Stimulated activated naive CD8-positive, alpha-beta T cell treated with anti-CD3 and anti-CD28 coated beads, Interleukin-15, amount 100 ng/mL, for 72 hours (primary cell): Measurements from ENCODE around the gene LRRC8E.
"Not testable (repeated sequence)": the region's sequence is repeated elsewhere in the genome, so short reads cannot be mapped to it uniquely, and the experiment has no call there.

Experiments used
- ATAC-seq: fragments of 150-1000 bp; cut with Tn5 transposase; 2 replicates; pipeline ENCODE4 v1.10.0; 2021; ENCODE audit warnings: mild to moderate bottlenecking, moderate library complexity
- DNase-seq, 2 donors: peaks; one replicate each; pipeline ENCODE4 v3.0.0; 2021 to 2022
- H3K27ac Mint-ChIP-seq, 2 donors: one replicate each; pipeline ENCODE4 v1.8.0; 2022; ENCODE audit warnings: mild to moderate bottlenecking in 2 of 2, mixed read lengths in 2 of 2, moderate library complexity in 2 of 2
- H3K27me3 Mint-ChIP-seq: one replicate; pipeline ENCODE4 v1.8.0; 2022; ENCODE audit warnings: mixed read lengths
- H3K4me1 Mint-ChIP-seq: one replicate; pipeline ENCODE4 v1.8.0; 2022; ENCODE audit warnings: mild to moderate bottlenecking, mixed read lengths
- H3K4me3 Mint-ChIP-seq, 2 donors: one replicate each; pipeline ENCODE4 v1.8.0; 2022; ENCODE audit warnings: mild to moderate bottlenecking in 2 of 2, mixed read lengths in 2 of 2, moderate library complexity in 1 of 2
- H3K9me3 Mint-ChIP-seq, 2 donors: one replicate each; pipeline ENCODE4 v1.8.0; 2022; ENCODE audit warnings: mixed read lengths in 2 of 2

The LRRC8E gene

GRCh38 chr19:7914099-7914498 is 25.8 kb downstream of the LRRC8E start:
- Mint-ChIP-seq H3K27me3 (peaks cover 42% of the 10 kb centered on the region), H3K4me3 (no peak overlapping the region), H3K9me3 (no peaks in the 10 kb centered on the region), H3K27ac (no peak overlapping the region), H3K4me1 (peaks cover 35% of the 10 kb centered on the region)
- ATAC-seq, result no peak
- no peak for DNase-seq

GRCh38 chr19:7914598-7915045 is 26.3 kb downstream of the LRRC8E start, which contains the start of gene TGFBR3L:
Gene TGFBR3L (plus strand): TSS chr19:7914830.
- peaks cover 48% of the 10 kb centered on the region for H3K27me3 Mint-ChIP-seq
- ATAC-seq, result no peak
- no peak within 1 kb of the TSS for H3K27ac Mint-ChIP-seq
- H3K9me3 Mint-ChIP-seq, result no peaks in the 10 kb centered on the region
- H3K4me1 Mint-ChIP-seq, result peaks cover 40% of the 10 kb centered on the region
- peak within 1 kb of the TSS; percentile 68 to 77 for H3K4me3 Mint-ChIP-seq
- no peak for DNase-seq

DNA sequence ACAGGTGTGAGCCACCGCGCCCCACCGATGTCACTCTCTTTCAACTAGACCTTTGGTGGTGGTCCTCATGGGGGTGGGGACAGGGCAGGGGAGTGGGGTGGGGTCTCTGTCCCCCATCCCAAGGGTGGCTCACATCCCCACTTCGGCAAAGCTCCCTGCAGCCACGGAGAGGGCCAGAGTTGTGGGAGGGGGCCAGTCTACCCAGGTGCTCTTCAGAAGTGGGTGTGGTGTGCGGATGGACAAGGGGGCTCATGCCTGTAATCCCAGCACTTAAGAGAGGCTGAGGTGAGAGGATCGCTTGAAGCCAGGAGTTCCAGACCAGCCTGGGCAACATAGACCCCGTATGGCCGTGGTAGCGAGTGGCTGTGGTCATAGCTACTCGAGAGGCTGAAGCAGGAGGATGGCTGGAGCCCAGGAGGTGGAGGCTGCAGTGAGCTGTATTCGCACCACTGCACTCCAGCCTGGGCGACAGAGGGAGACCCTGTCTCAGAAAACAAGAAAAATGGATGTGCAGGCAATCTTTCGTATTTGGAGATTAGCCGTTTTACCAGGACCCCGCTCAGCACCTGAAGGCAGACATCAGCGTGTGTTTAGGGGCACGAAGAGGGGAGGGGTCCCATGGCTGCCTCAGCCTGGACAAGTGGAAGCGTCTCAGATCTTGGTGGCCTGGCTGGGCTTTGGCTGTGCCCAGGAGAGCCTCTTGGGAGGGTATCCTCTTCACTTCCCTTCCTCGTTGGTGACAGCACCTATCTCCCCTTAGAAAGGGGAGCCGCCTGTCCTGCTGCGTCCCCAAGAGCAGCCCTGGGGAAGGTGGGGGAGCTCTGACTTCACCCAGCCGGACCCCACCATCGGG is 27.2 kb downstream of the LRRC8E start:
- no peak for ATAC-seq
- peaks cover 53% of the 10 kb centered on the region for H3K27me3 Mint-ChIP-seq
- H3K4me1 Mint-ChIP-seq, result peaks cover 48% of the 10 kb centered on the region
- H3K27ac Mint-ChIP-seq, result no peak overlapping the region
- peak overlapping the region; percentile 68 to 77 for H3K4me3 Mint-ChIP-seq
- no peaks in the 10 kb centered on the region for H3K9me3 Mint-ChIP-seq
- DNase-seq, result no peak

DNA sequence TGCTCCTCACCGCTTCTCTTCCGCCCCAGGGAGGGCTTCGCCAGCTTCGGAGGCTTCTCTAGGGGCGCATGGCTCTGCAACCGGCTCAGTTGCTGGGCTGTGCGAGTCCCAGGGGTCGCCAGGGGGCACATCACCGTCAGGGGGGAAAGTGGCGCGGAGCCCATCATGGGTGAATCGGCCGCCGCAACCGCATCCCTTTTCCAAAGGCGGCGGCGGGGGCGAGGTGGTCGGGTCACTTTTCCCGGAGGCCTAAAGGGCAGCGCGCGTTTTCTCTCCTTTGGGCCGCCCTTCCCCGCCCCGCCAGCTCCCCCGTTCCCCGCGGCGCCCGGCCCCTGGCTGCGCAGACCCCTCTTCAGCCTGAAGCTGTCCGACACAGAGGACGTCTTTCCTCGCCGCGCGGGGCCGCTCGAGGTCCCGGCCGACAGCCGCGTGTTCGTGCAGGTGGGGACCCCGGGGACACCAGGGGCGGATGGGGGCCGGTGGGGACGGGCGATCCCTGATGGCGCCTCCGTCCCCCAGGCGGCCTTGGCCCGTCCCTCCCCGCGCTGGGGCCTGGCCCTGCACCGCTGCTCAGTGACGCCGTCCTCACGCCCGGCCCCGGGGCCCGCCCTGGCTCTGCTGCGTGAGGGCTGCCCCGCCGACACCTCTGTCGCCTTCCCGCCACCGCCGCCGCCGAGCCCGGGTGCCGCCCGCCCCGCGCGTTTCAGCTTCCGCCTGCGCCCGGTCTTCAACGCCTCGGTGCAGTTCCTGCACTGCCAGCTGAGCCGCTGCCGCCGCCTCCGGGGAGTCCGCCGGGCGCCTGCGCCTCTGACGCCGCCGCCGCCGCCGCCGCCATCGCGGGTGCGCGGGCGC is 28.0 kb downstream of the LRRC8E start:
- H3K4me1 Mint-ChIP-seq, result peaks cover 55% of the 10 kb centered on the region
- H3K27me3 Mint-ChIP-seq, result peaks cover 53% of the 10 kb centered on the region
- ATAC-seq (peak; percentile 34), DNase-seq (peak; percentile 64 to 69)
- peak overlapping the region in 1 of 2 donors; percentile 48 for H3K27ac Mint-ChIP-seq
- H3K9me3 Mint-ChIP-seq, result no peaks in the 10 kb centered on the region
- peak overlapping the region; percentile 68 to 77 for H3K4me3 Mint-ChIP-seq

GRCh38 chr19:7916955-7917266 is 28.6 kb downstream of the LRRC8E start:
- H3K27ac Mint-ChIP-seq, result peak overlapping the region; percentile 34 to 46
- DNase-seq (no peak), ATAC-seq (no peak)
- H3K4me1 Mint-ChIP-seq, result peaks cover 60% of the 10 kb centered on the region
- peaks cover 53% of the 10 kb centered on the region for H3K27me3 Mint-ChIP-seq
- H3K9me3 Mint-ChIP-seq, result no peaks in the 10 kb centered on the region
- H3K4me3 Mint-ChIP-seq, result peak overlapping the region; percentile 68 to 77

GRCh38 chr19:7917267-7918061 is 29.2 kb downstream of the LRRC8E start:
- Mint-ChIP-seq H3K9me3 (no peaks in the 10 kb centered on the region), H3K4me1 (peaks cover 64% of the 10 kb centered on the region), H3K27me3 (peaks cover 53% of the 10 kb centered on the region), H3K4me3 (peak overlapping the region; percentile 68 to 82), H3K27ac (peak overlapping the region; percentile 34 to 61)
- peak; percentile 61 for ATAC-seq
- DNase-seq, result peak; percentile 73

DNA sequence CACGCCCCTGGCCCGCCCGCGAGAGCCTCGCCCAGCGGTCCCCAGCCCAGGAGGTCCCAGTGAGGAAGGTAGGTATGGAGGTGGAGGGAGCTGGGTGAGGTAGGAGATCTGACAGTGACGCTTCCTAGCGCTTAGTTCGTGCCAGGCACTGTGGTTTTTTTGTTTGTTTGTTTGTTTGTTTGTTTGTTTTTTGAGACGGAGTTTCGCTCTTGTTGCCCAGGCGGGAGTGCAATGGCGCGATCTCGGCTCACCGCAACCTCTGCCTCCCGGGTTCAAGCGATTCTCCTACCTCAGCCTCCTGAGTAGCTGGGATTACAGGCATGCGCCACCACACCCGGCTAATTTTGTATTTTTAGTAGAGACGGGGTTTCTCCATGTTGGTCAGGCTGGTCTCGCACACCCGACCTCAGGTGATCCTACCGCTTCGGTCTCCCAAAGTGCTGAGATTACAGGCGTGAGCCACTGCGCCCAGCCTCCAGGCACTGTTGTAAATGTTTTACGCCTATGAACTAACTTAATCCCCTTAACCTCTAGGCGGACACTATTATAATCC is 29.8 kb downstream of the LRRC8E start:
- H3K27ac Mint-ChIP-seq, result peak overlapping the region in 1 of 2 donors; percentile 61
- not testable (repeated sequence) for H3K9me3 Mint-ChIP-seq, ATAC-seq, DNase-seq
- H3K27me3 Mint-ChIP-seq, result peaks cover 53% of the 10 kb centered on the region
- H3K4me1 Mint-ChIP-seq, result peaks cover 64% of the 10 kb centered on the region
- peak overlapping the region; percentile 68 to 82 for H3K4me3 Mint-ChIP-seq

- Mint-ChIP-seq H3K27me3 (peaks cover 53% of the 10 kb centered on the region), H3K27ac (no peak overlapping the region), H3K4me3 (peak overlapping the region; percentile 84 to 93), H3K4me1 (peaks cover 67% of the 10 kb centered on the region), H3K9me3 (no peaks in the 10 kb centered on the region)
- DNase-seq (no peak), ATAC-seq (no peak)
Measured at GRCh38 chr19:7918615-7919421, 30.5 kb downstream of the LRRC8E start.

DNA sequence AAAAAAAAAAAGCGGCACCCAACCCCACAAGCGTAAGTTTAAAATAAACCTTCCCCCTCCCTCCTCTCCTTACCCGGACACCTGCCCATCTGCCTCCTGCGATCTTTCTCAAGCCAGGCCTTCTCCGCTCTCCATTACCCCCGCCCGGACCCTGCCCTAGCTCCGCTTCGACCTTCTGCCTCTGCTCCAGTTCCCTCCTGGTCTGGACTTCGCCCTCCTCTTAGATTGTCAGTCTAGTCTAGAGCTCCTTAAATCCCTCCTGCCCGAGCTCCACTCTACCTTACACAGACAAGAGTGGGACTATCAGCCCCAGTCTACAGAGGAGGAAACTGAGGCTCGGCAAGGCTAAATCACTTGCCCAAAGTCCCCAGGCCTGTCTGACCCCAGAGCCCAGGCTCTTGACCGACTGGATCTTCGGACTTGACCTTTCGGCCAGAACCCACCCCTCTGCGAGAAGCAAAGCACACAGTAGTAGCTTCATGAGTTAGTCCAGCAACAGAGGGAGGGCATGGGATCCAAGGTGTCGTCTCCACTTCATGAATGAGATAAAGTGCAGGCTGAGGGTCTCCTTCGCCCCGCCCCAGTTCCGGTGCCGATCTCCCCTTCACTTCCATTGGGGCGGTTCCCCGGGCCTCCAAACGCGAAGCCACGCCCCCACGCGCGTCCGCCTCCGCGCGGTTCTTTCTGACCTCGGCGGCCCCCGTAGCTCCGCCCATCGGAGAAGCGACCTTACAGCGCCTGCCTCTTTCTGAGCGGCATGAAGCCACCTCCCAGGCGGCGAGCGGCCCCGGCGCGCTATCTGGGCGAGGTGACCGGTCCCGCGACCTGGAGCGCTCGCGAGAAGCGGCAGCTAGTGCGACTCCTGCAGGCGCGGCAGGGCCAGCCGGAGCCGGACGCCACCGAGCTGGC is 31.6 kb downstream of the LRRC8E start, which contains the start of gene SNAPC2:
SNAPC2 (plus strand) TSS at position 729 of the 909 bp plus-strand sequence; CDS start at position 758, 29 bp downstream.
- H3K4me1 Mint-ChIP-seq, result peaks cover 77% of the 10 kb centered on the region
- H3K9me3 Mint-ChIP-seq, result no peaks in the 10 kb centered on the region
- H3K27ac Mint-ChIP-seq, result peak within 1 kb of the TSS; percentile 64 to 89
- ATAC-seq (peak; percentile 74), DNase-seq (peak; percentile 98)
- peak within 1 kb of the TSS; percentile 84 to 93 for H3K4me3 Mint-ChIP-seq
- peaks cover 49% of the 10 kb centered on the region for H3K27me3 Mint-ChIP-seq

DNA sequence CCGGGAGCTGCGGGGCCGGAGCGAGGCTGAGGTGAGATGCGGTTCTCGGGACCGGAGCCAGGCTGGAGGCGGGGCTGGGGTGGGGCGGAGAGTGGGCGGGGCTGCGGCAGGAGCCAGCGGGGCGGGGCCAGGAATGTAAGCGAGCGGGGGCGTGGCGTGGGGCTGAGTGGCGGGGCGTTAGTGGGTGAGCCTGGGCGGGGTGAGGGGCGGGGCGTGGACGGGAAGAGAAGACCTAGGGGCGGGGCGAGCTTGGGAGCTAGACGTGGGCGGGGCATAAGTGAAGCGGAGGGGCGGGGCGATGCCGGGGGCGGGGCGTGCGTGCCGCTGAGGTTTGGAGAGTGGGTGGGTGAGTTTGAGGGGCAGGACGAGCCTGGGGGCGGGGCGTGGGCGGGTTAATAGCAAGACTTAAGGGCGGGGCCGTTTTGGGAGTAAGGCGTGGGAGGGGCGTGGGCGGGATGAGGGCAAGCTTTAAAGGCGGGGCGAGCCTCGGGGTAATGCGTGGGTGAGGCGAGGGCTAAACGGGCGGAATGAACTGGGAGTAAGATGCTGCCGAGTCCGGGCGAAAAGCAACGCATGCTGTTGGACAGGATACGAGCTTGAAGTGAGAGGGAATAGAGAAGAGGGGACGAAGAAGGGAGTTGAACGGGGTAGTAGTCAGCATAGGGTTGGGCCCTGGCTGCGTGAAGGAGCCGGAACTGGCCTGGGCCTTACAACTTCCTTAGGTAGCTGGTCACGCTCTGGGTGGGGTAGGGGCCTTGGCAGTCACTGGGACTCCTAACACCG is 32.4 kb downstream of the LRRC8E start:
- H3K27me3 Mint-ChIP-seq, result peaks cover 41% of the 10 kb centered on the region
- peak overlapping the region; percentile 84 to 93 for H3K4me3 Mint-ChIP-seq
- DNase-seq, result peak; percentile 95 to 96
- no peaks in the 10 kb centered on the region for H3K9me3 Mint-ChIP-seq
- H3K4me1 Mint-ChIP-seq, result peaks cover 75% of the 10 kb centered on the region
- ATAC-seq, result peak; percentile 47
- H3K27ac Mint-ChIP-seq, result peak overlapping the region; percentile 64 to 89

DNA sequence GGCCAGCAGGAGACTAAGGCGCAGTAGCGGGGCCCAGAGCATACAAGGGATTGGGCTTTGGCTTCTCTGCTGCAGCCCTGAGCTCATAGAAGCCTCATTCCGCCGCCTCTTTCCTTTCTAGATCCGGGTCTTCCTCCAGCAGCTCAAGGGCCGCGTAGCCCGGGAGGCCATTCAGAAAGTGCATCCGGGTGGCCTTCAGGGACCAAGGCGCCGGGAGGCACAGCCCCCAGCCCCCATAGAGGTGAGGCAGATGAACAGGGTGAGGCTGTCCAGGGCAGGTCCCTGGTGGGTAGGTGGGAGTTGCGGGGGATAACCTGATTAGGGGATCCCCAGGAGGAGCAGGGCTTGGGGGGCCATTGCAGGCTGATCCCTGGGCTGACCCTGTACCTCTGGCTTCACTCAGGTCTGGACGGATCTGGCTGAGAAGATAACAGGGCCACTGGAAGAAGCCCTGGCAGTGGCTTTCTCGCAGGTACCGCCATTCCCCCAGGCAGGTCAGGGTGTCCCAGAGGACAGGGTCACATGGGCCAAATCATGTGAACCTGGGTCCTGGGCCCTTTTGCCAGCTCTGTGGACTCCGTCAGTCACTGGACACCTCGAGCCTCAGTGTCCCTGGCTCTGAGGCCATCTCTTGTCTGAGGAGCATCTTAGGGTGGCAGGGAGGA is 33.1 kb downstream of the LRRC8E start:
- Mint-ChIP-seq H3K27ac (peak overlapping the region in 1 of 2 donors; percentile 67), H3K4me1 (peaks cover 74% of the 10 kb centered on the region)
- no peak for ATAC-seq

More for the DNA sequence above, 33.1 kb downstream of the LRRC8E start:
- H3K27me3 Mint-ChIP-seq, result peaks cover 36% of the 10 kb centered on the region
- no peak for DNase-seq
- peak overlapping the region; percentile 84 to 93 for H3K4me3 Mint-ChIP-seq
- no peaks in the 10 kb centered on the region for H3K9me3 Mint-ChIP-seq
